IPS-20b (cell line): Measurements from ENCODE around the gene GABPB1.
A peak's percentile ranks its signal among the peaks of the same experiment; 100 is the strongest.

ENCODE experiments used
- H3K27ac ChIP-seq: one replicate; pipeline ENCODE4 v1.5.1; 2013; ENCODE audit warnings: low read length
- H3K27me3 ChIP-seq: 2 replicates; pipeline ENCODE4 v1.6.1; 2013; ENCODE audit warnings: mild to moderate bottlenecking, low read length, inconsistent platforms; ENCODE audit not compliant: insufficient read depth
- H3K36me3 ChIP-seq: 2 replicates; pipeline ENCODE4 v1.6.1; 2013; ENCODE audit warnings: low read depth, mild to moderate bottlenecking, inconsistent platforms, low read length, moderate library complexity; ENCODE audit not compliant: insufficient read depth
- H3K4me1 ChIP-seq: 2 replicates; pipeline ENCODE4 v1.6.1; 2013; ENCODE audit warnings: mild to moderate bottlenecking, control low read depth, inconsistent platforms, low read length, moderate library complexity; ENCODE audit not compliant: insufficient read depth
- H3K4me3 ChIP-seq: 2 replicates; pipeline ENCODE4 v1.5.1; 2013; ENCODE audit warnings: mild to moderate bottlenecking, low read length, inconsistent platforms
- H3K9ac ChIP-seq: 2 replicates; pipeline ENCODE4 v1.6.1; 2013; ENCODE audit warnings: low read depth, mild to moderate bottlenecking, inconsistent platforms, low read length, moderate library complexity
- H3K9me3 ChIP-seq: 2 replicates; pipeline ENCODE4 v1.6.1; 2013; ENCODE audit warnings: mild to moderate bottlenecking, low read depth, low read length, inconsistent platforms; ENCODE audit not compliant: insufficient read depth

The GABPB1 gene

GRCh38 chr15:50341616-50342136 lies 13.3 kb downstream of the GABPB1 start:
- Histone ChIP-seq H3K4me1 (no peaks in the 10 kb centered on the region), H3K9ac (no peak overlapping the region), H3K4me3 (no peak overlapping the region), H3K27me3 (no peaks in the 10 kb centered on the region), H3K9me3 (no peaks in the 10 kb centered on the region), H3K27ac (no peak overlapping the region), H3K36me3 (0 out of 2 replicates have a peak, but pooled peaks cover 6% of the 10 kb centered on the region)

- H3K4me3 ChIP-seq: no peak overlapping the region
- H3K9ac ChIP-seq: no peak overlapping the region
Observed at GRCh38 chr15:50340416-50340815, 14.6 kb downstream of the GABPB1 start.

GRCh38 chr15:50339717-50340116 lies 15.3 kb downstream of the GABPB1 start:
- Histone ChIP-seq H3K36me3 (0 out of 2 replicates have a peak, but pooled peaks cover 6% of the 10 kb centered on the region), H3K27ac (no peak overlapping the region), H3K4me3 (no peak overlapping the region), H3K9me3 (no peaks in the 10 kb centered on the region), H3K4me1 (no peaks in the 10 kb centered on the region), H3K27me3 (no peaks in the 10 kb centered on the region), H3K9ac (no peak overlapping the region)

More at GRCh38 chr15:50340416-50340815, 14.6 kb downstream of the GABPB1 start:
- Histone ChIP-seq H3K9me3 (no peaks in the 10 kb centered on the region), H3K27me3 (no peaks in the 10 kb centered on the region), H3K27ac (no peak overlapping the region), H3K4me1 (no peaks in the 10 kb centered on the region), H3K36me3 (0 out of 2 replicates have a peak, but pooled peaks cover 6% of the 10 kb centered on the region)

GRCh38 chr15:50335251-50335650 lies 19.7 kb downstream of the GABPB1 start:
- 0 out of 2 replicates have a peak, but pooled peaks cover 6% of the 10 kb centered on the region for H3K36me3 ChIP-seq
- H3K4me1 ChIP-seq: peaks cover 13% of the 10 kb centered on the region
- no peak overlapping the region for H3K9ac ChIP-seq
- H3K27me3 ChIP-seq: no peaks in the 10 kb centered on the region
- H3K4me3 ChIP-seq: no peak overlapping the region
- H3K9me3 ChIP-seq: no peaks in the 10 kb centered on the region
- no peak overlapping the region for H3K27ac ChIP-seq

GRCh38 chr15:50333229-50333628 lies 21.8 kb downstream of the GABPB1 start:
- Histone ChIP-seq H3K27ac (no peak overlapping the region), H3K9ac (no peak overlapping the region), H3K4me3 (no peak overlapping the region), H3K9me3 (no peaks in the 10 kb centered on the region), H3K4me1 (peaks cover 13% of the 10 kb centered on the region), H3K36me3 (no peaks in the 10 kb centered on the region), H3K27me3 (no peaks in the 10 kb centered on the region)

- Histone ChIP-seq H3K9me3 (no peaks in the 10 kb centered on the region), H3K4me1 (peaks cover 13% of the 10 kb centered on the region), H3K4me3 (no peak overlapping the region; the same call in 1 of the 2 replicates), H3K9ac (peak overlapping the region; percentile 33; the same call in 1 of the 2 replicates), H3K27me3 (no peaks in the 10 kb centered on the region), H3K27ac (peak overlapping the region; percentile 55), H3K36me3 (no peaks in the 10 kb centered on the region)
Observed at GRCh38 chr15:50330921-50331320, 24.1 kb downstream of the GABPB1 start.

GRCh38 chr15:50328116-50328515 lies 26.9 kb downstream of the GABPB1 start:
- Histone ChIP-seq H3K4me1 (peaks cover 13% of the 10 kb centered on the region), H3K9me3 (no peaks in the 10 kb centered on the region), H3K27ac (no peak overlapping the region), H3K9ac (no peak overlapping the region), H3K36me3 (no peaks in the 10 kb centered on the region), H3K27me3 (no peaks in the 10 kb centered on the region), H3K4me3 (no peak overlapping the region)

GRCh38 chr15:50321680-50322210 lies 33.3 kb downstream of the GABPB1 start:
- no peak overlapping the region for H3K4me3 ChIP-seq
- H3K27me3 ChIP-seq: no peaks in the 10 kb centered on the region
- H3K9ac ChIP-seq: no peak overlapping the region
- no peaks in the 10 kb centered on the region for H3K4me1 ChIP-seq
- no peak overlapping the region for H3K27ac ChIP-seq
- H3K36me3 ChIP-seq: no peaks in the 10 kb centered on the region
- no peaks in the 10 kb centered on the region for H3K9me3 ChIP-seq

- H3K9ac ChIP-seq: no peak overlapping the region
- no peak overlapping the region for H3K4me3 ChIP-seq
- H3K27me3 ChIP-seq: no peaks in the 10 kb centered on the region
- H3K9me3 ChIP-seq: no peaks in the 10 kb centered on the region
- no peaks in the 10 kb centered on the region for H3K4me1 ChIP-seq
- no peak overlapping the region for H3K27ac ChIP-seq
- H3K36me3 ChIP-seq: no peaks in the 10 kb centered on the region
Observed at GRCh38 chr15:50320504-50320903, 34.5 kb downstream of the GABPB1 start.

GRCh38 chr15:50318697-50319096 lies 36.3 kb downstream of the GABPB1 start:
- Histone ChIP-seq H3K4me1 (no peaks in the 10 kb centered on the region), H3K9ac (no peak overlapping the region), H3K27me3 (no peaks in the 10 kb centered on the region), H3K27ac (no peak overlapping the region), H3K9me3 (no peaks in the 10 kb centered on the region), H3K36me3 (no peaks in the 10 kb centered on the region), H3K4me3 (no peak overlapping the region)

- H3K27ac ChIP-seq: no peak overlapping the region
- H3K27me3 ChIP-seq: no peaks in the 10 kb centered on the region
- H3K9ac ChIP-seq: no peak overlapping the region
- H3K36me3 ChIP-seq: no peaks in the 10 kb centered on the region
- H3K4me3 ChIP-seq: no peak overlapping the region
- no peaks in the 10 kb centered on the region for H3K4me1 ChIP-seq
- no peaks in the 10 kb centered on the region for H3K9me3 ChIP-seq
Observed at GRCh38 chr15:50315814-50316630, 39.0 kb downstream of the GABPB1 start.

- Histone ChIP-seq H3K4me1 (no peaks in the 10 kb centered on the region), H3K9ac (no peak overlapping the region), H3K36me3 (peaks cover 9% of the 10 kb centered on the region), H3K9me3 (peaks cover 7% of the 10 kb centered on the region; the same call in 1 of the 2 replicates), H3K27ac (no peak overlapping the region), H3K4me3 (no peak overlapping the region), H3K27me3 (no peaks in the 10 kb centered on the region)
Observed at GRCh38 chr15:50312636-50313035, 42.4 kb downstream of the GABPB1 start.
